ENCODE results near the gene TMEM130. TPM values are rescaled to one million over a fixed set of nuclear protein-coding genes. Genes with fewer than 3 reads are reported as not detected.
A peak's percentile ranks its signal among the peaks of the same experiment; 100 is the strongest.

The TMEM130 gene
- polyA plus RNA-seq, 1 of the 3 experiments (the other 2 are of a cell fraction), result 1.2 TPM

GRCh38 chr7:98866351-98866750, 3.5 kb downstream of the TMEM130 start:
- Histone ChIP-seq H3K9me3 (no peaks in the 10 kb centered on the region), H3K9ac (no peak overlapping the region), H3K27ac (ENCODE audit: low read depth in 2 of 2, low read length in 1 of 2) (peak overlapping the region in 1 of 2 experiments; percentile 93; a peak in 2 of 4 replicates), H3K79me2 (ENCODE audit: insufficient read depth) (no peaks in the 10 kb centered on the region), H3K27me3 (ENCODE audit: insufficient read depth) (peaks cover 21% of the 10 kb centered on the region), H3K4me2 (no peak overlapping the region), H4K20me1 (ENCODE audit: insufficient read depth) (no peaks in the 10 kb centered on the region), H3K36me3 (replicated peaks in 1 of 2; ENCODE audit: control insufficient read depth in 1 of 2, insufficient read depth in 2 of 2, low read length in 1 of 2) (no peaks in the 10 kb centered on the region), H3F3A (replicated peaks; ENCODE audit: insufficient read depth) (no peaks in the 10 kb centered on the region), H3K4me1 (ENCODE audit: control insufficient read depth in 1 of 2, insufficient read depth in 2 of 2, low read depth in 1 of 2, low read length in 1 of 2) (peaks cover 0 to 30% of the 10 kb centered on the region in 2 experiments; a peak in 1 of 4 replicates), H3K9me2 (no peaks in the 10 kb centered on the region), H3K4me3 (ENCODE audit: low read depth in 2 of 2, low read length in 1 of 2) (no peak overlapping the region), H2AFZ (ENCODE audit: low read depth) (no peak overlapping the region)
- WGBS (ENCODE audit: low lambda C conversion rate), result 80% methylated on average over 12 of the region's 12 CpGs
- no peak for DNase-seq
- CTCF ChIA-PET, result interaction anchor here (0.9 to 4.1 kb wide), 6 partner anchors 11 to 445 kb away, joined by 3 to 34 read pairs (median 6); partner anchors contain the start of gene TRRAP
- POLR2A ChIA-PET, result interaction anchor here (1.1 to 2.0 kb wide), 3 partner anchors 12 to 465 kb away, joined by 3 to 20 read pairs (median 4); partner anchors contain the start of genes BAIAP2L1, NPTX2 and TRRAP
- no peak for TF ChIP-seq TCF12 (IDR thresholded peaks at IDR 0.05)
- no peak for TF ChIP-seq SIN3A (IDR thresholded peaks at IDR 0.05; ENCODE audit: borderline replicate concordance, low read depth, low read length)
- no peak for TF ChIP-seq FOXM1 (IDR thresholded peaks at IDR 0.05; ENCODE audit: low read depth)
- TF ChIP-seq EZH2phosphoT487 (IDR thresholded peaks at IDR 0.05; ENCODE audit: borderline replicate concordance, low read depth), result no peak
- no peak for TF ChIP-seq ELF1 (IDR thresholded peaks at IDR 0.05)
- TF ChIP-seq USF1 (IDR thresholded peaks at IDR 0.05; ENCODE audit: borderline replicate concordance, low read depth), result no peak
- TF ChIP-seq JUND (IDR thresholded peaks at IDR 0.05), result no peak
- TF ChIP-seq PBX3 (IDR thresholded peaks at IDR 0.05), result no peak
- TF ChIP-seq EP300 (IDR thresholded peaks at IDR 0.05; ENCODE audit: borderline replicate concordance in 1 of 2, low read depth in 1 of 2, low read length in 1 of 2), result no peak
- no peak for TF ChIP-seq FOSL2 (IDR thresholded peaks at IDR 0.05; ENCODE audit: borderline replicate concordance, low read depth)
- no peak for TF ChIP-seq TEAD4 (IDR thresholded peaks at IDR 0.05; ENCODE audit: borderline replicate concordance, insufficient read depth)
- TF ChIP-seq REST (IDR thresholded peaks at IDR 0.05; ENCODE audit: low read depth, low read length), result no peak

Data from SK-N-SH (cell line).